Measurements from ENCODE around the gene SLC22A2.
"Not testable (repeated sequence)": the region's sequence is repeated elsewhere in the genome, so short reads cannot be mapped to it uniquely, and the experiment has no call there.

SLC22A2 gene

DNA sequence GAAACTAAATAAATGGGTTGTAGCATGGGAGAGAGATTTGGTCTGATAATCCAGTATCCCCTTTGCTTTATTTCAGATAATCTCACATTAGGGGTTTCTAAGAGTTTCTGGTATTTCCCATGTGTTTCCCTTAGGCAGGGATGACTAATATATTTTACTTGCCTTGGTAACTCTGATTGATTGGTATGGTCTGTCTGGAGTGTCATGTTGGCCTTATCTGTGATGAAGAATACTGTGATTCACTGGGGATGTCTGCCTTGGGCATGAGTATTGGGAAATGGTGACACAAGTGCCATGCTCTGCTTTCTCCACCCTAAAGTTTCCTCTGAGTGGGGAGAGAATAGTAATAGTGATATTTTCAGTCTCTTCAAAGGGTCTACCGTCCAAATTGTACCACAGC, 10.1 kb downstream of the SLC22A2 start:
- no peak for DNase-seq (ENCODE audit: low spot score)

DNA sequence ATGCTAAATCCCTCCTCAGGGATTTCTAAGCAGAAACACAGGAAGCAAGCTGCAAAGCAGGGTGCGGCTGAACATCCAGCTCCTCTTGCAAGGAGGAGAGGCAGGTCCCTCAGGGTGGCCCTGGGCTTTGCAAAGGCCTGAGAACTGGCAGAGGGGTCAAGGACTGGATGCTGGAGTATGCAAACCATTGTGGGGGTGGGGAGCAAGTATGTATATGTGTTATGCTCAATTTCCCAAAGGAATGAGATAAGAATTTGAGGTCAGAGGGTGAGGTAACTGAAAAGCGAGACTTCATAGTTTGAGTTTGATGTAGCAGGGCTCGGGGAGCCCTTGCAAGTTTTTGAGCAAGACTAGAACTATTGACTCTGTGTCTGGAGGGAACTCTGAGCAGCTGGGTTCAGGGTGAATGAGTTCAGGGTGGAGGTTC, 11.2 kb downstream of the SLC22A2 start:
- no peak for DNase-seq (ENCODE audit: low spot score)

GRCh38 chr6:160240691-160241084, 17.9 kb downstream of the SLC22A2 start:
- no peak for DNase-seq (ENCODE audit: low spot score)

DNA sequence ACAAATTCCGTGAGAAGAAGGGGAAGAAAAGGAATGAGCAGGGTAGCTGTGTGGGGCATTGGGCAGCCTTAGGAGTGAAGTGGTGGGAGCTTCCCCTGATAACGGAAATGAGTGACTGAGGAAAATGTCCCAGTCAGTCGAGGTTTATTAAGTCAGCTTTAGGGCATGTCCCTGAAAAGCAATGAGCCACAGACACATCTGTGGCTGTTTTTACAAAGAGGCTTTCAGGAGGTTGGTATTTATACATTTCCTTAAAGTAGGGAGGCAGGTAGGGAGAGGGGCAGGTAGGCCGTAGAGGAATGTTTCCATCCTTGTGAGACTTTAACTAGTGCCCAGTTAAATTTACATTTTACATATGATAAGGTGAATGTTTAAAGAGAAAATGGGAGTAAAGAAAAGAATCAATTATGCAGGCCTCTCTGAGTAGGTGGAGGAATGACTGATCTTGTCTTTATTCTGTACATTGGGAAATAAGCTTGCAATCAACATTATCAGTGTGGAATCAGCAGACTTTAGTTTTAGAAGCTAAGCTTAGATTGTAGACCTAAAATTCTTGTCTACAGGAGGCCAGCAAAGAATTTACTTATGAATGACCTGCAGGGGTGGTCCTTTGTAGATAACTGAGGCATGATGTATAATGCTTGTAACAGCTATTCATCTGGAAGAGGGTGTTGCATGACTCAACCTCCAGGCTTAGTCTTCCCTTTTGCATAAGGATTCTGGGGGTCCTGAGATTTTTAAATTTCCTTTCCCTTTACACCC, 18.5 kb downstream of the SLC22A2 start:
- no peak for DNase-seq (ENCODE audit: low spot score)

- no peak for DNase-seq (ENCODE audit: low spot score)
Measured at GRCh38 chr6:160238761-160239751, 19.6 kb downstream of the SLC22A2 start.

GRCh38 chr6:160238278-160238711, 20.3 kb downstream of the SLC22A2 start:
- DNase-seq (ENCODE audit: low spot score), result no peak

DNA sequence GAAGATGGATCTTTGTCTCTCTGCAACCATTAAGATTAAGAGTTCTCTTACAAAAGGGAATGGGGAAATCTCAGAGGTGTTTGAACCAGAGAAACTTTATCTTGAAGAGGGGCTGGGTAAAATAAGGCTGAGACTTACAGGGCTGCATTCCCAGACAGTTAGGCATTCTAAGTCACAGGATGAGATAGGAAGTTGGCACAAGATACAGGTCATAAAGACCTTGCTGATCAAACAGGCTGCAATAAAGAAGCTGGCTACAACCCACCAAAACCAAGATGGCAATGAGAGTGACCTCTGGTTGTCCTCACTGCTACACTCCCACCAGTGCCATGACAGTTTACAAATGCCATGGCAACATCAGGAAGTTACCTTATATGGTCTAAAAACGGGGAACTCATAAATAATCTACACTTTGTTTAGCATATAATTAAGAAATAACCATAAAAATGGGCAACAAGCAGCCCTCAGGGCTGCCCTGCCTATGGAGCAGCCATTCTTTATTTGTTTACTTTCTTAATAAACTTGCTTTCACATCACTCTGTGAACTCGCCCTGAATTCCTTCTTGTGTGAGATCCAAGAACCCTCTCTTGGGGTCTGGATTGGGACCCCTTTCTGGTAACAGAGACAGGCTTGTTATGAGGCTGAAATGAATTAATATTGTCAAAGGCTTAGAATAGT, 20.9 kb downstream of the SLC22A2 start:
- not testable (repeated sequence) for DNase-seq (ENCODE audit: low spot score)

DNA sequence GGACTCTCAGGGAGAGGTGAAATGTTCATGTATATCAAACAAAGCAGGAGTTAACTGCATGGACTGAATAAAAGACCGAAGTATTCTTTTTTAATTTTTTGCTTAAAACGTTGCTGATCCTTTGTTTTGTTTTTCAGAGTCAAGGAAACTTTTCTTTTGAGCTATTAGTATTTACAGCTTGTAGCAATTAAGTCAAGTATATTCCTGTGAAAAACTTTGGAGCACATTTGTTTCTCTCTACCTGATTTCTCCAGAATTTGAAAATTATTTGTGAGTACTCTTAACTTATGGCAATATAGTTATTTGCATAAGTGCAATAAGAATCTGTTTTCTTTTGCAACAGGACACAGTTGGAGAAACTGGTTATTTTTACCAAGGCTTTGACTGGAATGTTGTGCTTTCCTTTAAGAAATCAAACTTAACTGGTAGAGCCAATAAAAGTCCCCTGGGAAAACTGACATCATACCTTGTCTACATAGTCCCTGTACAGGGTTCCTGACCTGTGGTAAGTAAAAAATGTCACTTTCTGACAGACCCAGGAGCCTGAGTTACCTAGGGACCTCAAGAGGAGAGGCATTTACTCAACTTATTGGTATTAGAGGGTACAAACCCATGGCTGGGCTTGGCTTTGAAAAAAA, 22.3 kb downstream of the SLC22A2 start:
- not testable (repeated sequence) for DNase-seq (ENCODE audit: low spot score)

GRCh38 chr6:160233950-160234640, 24.5 kb downstream of the SLC22A2 start:
- DNase-seq (ENCODE audit: low spot score), result not testable (repeated sequence)

- DNase-seq (ENCODE audit: low spot score), result no peak
Measured at GRCh38 chr6:160227769-160228161, 30.9 kb downstream of the SLC22A2 start.

GRCh38 chr6:160227038-160227768, 31.4 kb downstream of the SLC22A2 start:
- DNase-seq (ENCODE audit: low spot score), result no peak

GRCh38 chr6:160226118-160226591, 32.5 kb downstream of the SLC22A2 start:
- no peak for DNase-seq (ENCODE audit: low spot score)

DNA sequence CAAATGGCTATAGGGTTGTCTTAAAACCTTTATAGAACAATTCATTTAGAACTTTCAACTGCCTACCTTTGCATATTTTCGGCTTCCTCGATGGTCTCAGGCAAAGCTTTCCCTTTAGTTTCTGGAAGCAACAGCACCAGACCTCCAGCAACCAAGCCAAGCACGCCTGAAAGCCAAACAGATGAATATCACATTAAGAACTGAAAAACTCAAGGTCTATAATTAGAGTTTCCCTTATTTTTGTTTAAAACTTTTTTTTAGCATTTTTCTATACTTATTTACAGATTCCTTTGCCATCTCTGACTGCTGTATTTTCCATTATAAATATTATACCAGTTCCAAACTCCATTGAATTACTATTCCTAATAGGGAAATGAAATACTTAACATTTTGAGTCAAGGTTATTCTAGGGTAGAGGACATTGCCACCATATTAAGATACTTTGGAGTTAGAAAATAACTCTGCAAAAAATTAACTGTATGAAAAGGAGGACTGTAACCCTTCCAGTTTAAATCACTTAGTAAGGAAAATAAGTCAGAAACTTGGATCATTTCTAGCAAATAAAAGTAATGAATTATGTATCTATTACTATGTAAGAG, 33.9 kb downstream of the SLC22A2 start:
- no peak for DNase-seq (ENCODE audit: low spot score)

- DNase-seq (ENCODE audit: low spot score), result no peak
Measured at GRCh38 chr6:160222491-160222890, 36.1 kb downstream of the SLC22A2 start.

GRCh38 chr6:160221918-160222317, 36.7 kb downstream of the SLC22A2 start:
- DNase-seq (ENCODE audit: low spot score), result no peak

DNA sequence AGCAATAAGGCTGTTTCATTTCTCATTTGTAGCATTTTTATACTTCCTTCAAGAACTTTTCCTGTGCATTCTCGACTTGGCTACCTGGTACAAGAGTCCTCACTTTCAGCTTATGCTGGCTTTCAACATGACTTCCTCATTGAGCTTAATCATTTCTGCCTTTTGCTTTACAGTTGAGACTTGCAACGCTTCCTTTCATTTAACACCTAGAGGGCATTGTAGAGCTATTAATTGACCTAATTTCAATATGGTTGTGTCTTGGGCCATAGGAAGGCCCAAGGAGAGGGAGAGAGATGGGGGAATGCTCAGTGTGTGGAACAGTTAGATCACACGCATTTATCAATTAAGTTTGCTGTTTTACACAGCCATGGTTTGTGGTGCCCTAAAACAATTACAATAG, 37.2 kb downstream of the SLC22A2 start:
- no peak for DNase-seq (ENCODE audit: low spot score)

- no peak for DNase-seq (ENCODE audit: low spot score)
Measured at GRCh38 chr6:160218810-160219209, 39.8 kb downstream of the SLC22A2 start.

DNA sequence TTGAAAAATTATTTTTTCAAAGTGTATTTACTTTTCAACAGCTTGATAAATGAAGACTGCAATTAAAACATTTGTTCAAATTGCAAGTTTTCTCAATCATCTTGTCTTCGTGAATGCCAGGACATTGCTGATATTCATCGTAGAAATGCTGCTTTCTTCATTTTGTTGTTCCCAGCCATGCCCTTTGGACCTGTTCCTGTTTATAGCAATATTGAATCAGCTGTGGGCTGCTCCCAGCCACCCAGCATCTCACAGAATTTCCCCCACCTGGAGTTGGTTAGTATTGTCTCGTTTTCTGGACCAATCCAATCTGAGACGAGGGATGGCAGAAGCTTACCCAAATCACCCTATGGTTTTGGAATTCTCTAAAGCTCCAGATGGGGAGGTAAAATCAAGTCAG, 40.8 kb downstream of the SLC22A2 start:
- no peak for DNase-seq (ENCODE audit: low spot score)

- DNase-seq (ENCODE audit: low spot score), result no peak
Measured at GRCh38 chr6:160217073-160217472, 41.5 kb downstream of the SLC22A2 start.

DNA sequence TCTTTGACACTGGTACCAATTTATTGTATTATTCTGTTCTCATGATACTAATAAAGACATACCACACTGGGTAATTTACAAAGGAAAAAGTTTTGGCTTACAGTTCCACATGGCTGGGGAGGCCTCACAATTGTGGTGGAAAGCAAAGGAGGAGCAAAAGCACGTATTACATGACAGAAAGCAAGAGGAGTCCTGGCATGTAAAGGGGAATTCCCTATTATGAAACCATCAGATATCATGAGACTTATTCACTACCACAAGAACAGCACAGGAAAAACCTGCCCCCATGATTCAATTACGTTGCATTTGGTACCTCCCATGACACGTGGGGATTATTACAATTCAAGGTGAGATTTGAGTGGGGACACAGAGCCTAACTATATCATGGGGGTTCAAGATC, 43.4 kb downstream of the SLC22A2 start:
- DNase-seq (ENCODE audit: low spot score), result no peak

Data from germinal center (tissue), 1 donor.